DMS53 (cell line): Measurements from ENCODE around the gene INO80D.
"Not testable (repeated sequence)": the region's sequence is repeated elsewhere in the genome, so short reads cannot be mapped to it uniquely, and the experiment has no call there.

Experiments used
- DNase-seq: peaks from one replicate; lab custom pipeline; 2025; lab: John Stamatoyannopoulos, UW

Gene INO80D

GRCh38 chr2:205978728-205979127 lies 107.2 kb downstream of the INO80D start:
- DNase-seq: not testable (repeated sequence)

GRCh38 chr2:205977699-205978098 lies 108.3 kb downstream of the INO80D start:
- not testable (repeated sequence) for DNase-seq

GRCh38 chr2:205976934-205977659 lies 108.9 kb downstream of the INO80D start:
- DNase-seq: not testable (repeated sequence)

- DNase-seq: peak; percentile 7
Measured at GRCh38 chr2:205976120-205976814, 109.7 kb downstream of the INO80D start.

GRCh38 chr2:205975082-205975949 lies 110.7 kb downstream of the INO80D start:
- peak; percentile 87 for DNase-seq

GRCh38 chr2:205972113-205972512 lies 113.9 kb downstream of the INO80D start:
- DNase-seq: peak; percentile 44

- DNase-seq: no peak
Measured at GRCh38 chr2:205970348-205970747, 115.6 kb downstream of the INO80D start.

- no peak for DNase-seq
Measured at GRCh38 chr2:205969584-205969983, 116.4 kb downstream of the INO80D start.

- DNase-seq: no peak
Measured at GRCh38 chr2:205967391-205968075, 118.4 kb downstream of the INO80D start.

GRCh38 chr2:205965707-205966106 lies 120.3 kb downstream of the INO80D start:
- no peak for DNase-seq

GRCh38 chr2:205964111-205964761 lies 121.7 kb downstream of the INO80D start:
- peak; percentile 82 for DNase-seq

- DNase-seq: no peak
Measured at GRCh38 chr2:205959521-205959920, 126.5 kb downstream of the INO80D start.

- DNase-seq: no peak
Measured at GRCh38 chr2:205957452-205958154, 128.4 kb downstream of the INO80D start.

- peak; percentile 17 for DNase-seq
Measured at GRCh38 chr2:205954707-205955106, 131.3 kb downstream of the INO80D start.

- DNase-seq: no peak
Measured at GRCh38 chr2:205952282-205952681, 133.7 kb downstream of the INO80D start.

GRCh38 chr2:205948883-205949282 lies 137.1 kb downstream of the INO80D start:
- DNase-seq: no peak

GRCh38 chr2:205948496-205948837 lies 137.5 kb downstream of the INO80D start:
- no peak for DNase-seq

- peak; percentile 79 for DNase-seq
Measured at GRCh38 chr2:205947621-205948495, 138.1 kb downstream of the INO80D start.

- DNase-seq: no peak
Measured at GRCh38 chr2:205946226-205946625, 139.7 kb downstream of the INO80D start.
